Body of pancreas (tissue), 4 donors: ENCODE data around the gene PNKP. TPM values are rescaled to one million over a fixed set of nuclear protein-coding genes. Genes with fewer than 3 reads are reported as not detected.
"Not testable (repeated sequence)": the region's sequence is repeated elsewhere in the genome, so short reads cannot be mapped to it uniquely, and the experiment has no call there.

Source experiments
- ATAC-seq: fragments of 150-250 bp; one replicate; pipeline ENCODE4 v1.9.1; 2016
- DNase-seq, 4 donors: peaks; one replicate each; pipeline ENCODE4 v3.0.0-alpha.2; 2019
- H3K27ac ChIP-seq, 4 donors: fragments of 200-600 bp; sonication (generic); 1 replicate in 3 of 4; 2 replicates in 1 of 4; pipeline versions ENCODE4 v1.5.1 to v1.6.1; 2016 to 2019; ENCODE audit warnings: mild to moderate bottlenecking in 1 of 4, mixed read lengths in 1 of 4, moderate library complexity in 1 of 4
- H3K27me3 ChIP-seq, 2 donors: fragments of 200-600 bp; sonication (generic); one replicate each; pipeline ENCODE4 v1.6.0; 2016; ENCODE audit warnings: mild to moderate bottlenecking in 1 of 2
- H3K36me3 ChIP-seq, 2 donors: fragments of 200-600 bp; sonication (generic); replicated peaks in 1 of 2; 2 replicates each; pipeline ENCODE4 v1.5.1; 2016; ENCODE audit warnings: low read depth in 2 of 2; ENCODE audit not compliant: insufficient read depth in 1 of 2
- H3K4me1 ChIP-seq: fragments of 200-600 bp; sonication (generic); one replicate; pipeline ENCODE4 v1.6.0; 2016
- H3K4me3 ChIP-seq, 2 donors: fragments of 200-600 bp; sonication (generic); 1 replicate in 1 of 2; 2 replicates in 1 of 2; pipeline ENCODE4 v1.5.1; 2016 to 2019
- H3K9me3 ChIP-seq, 3 donors: fragments of 200-600 bp; sonication (generic); 1 replicate in 2 of 3; 2 replicates in 1 of 3; pipeline ENCODE4 v1.5.1; 2016
- POLR2A ChIP-seq, 3 donors: fragments of 450-650 bp; IDR thresholded peaks; one replicate each; pipeline ENCODE4 v1.6.1; 2016; ENCODE audit warnings: antibody characterized with exemption in 3 of 3, mild to moderate bottlenecking in 2 of 3
- WGBS, 2 donors: methylation state at CpG; one replicate each; pipeline ENCODE4 v1.1.5; 2017; 5-methylcytosine and 5-hydroxymethylcytosine counted together
- intact Hi-C: fragments of 100-400 bp; cut with DNase I; formaldehyde crosslinking; loops from one replicate; pipeline ENCODE4 v1.15.1; 2023
- total RNA-seq, 2 donors: library from RNA; depleted of rRNA; stranded (reverse); fragments of >200 nt; gene quantifications; one replicate each; pipeline ENCODE4 v1.1.0, GENCODE V29; 2016
- TF ChIP-seq, protein P1 (sequence below), 7 experiments: fragments of 450-650 bp in 4 of 7; fragments of 200-600 bp in 3 of 7; sonication (generic) in 3 of 7; IDR thresholded peaks; one replicate each; pipeline ENCODE4 v1.5.1; 2016 to 2019; ENCODE audit warnings: antibody characterized with exemption in 7 of 7

PNKP gene
- total RNA-seq, 2 donors from 2014 or later = 59.7 to 122 TPM

DNA sequence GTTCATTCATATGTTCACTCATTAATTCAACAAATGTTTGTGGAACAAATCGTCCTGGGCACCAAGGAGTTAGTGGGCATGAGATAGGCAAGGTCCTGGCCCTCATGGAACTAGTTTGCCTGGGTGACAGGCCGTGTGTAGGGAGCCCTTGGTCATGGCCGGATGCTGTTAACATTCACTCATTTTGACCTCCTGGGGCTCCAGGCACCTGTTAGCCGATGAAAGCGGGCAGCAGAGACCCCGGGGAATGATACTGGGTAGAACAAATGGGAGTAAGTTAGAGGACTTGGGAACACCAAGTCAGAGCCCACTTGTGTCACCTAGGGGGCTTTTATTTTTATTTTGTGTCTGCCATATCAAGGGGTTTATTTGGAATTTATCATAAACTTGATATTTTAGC is 42.7 kb downstream of the PNKP start:
- TF ChIP-seq, protein P1, sequence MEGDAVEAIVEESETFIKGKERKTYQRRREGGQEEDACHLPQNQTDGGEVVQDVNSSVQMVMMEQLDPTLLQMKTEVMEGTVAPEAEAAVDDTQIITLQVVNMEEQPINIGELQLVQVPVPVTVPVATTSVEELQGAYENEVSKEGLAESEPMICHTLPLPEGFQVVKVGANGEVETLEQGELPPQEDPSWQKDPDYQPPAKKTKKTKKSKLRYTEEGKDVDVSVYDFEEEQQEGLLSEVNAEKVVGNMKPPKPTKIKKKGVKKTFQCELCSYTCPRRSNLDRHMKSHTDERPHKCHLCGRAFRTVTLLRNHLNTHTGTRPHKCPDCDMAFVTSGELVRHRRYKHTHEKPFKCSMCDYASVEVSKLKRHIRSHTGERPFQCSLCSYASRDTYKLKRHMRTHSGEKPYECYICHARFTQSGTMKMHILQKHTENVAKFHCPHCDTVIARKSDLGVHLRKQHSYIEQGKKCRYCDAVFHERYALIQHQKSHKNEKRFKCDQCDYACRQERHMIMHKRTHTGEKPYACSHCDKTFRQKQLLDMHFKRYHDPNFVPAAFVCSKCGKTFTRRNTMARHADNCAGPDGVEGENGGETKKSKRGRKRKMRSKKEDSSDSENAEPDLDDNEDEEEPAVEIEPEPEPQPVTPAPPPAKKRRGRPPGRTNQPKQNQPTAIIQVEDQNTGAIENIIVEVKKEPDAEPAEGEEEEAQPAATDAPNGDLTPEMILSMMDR (IDR thresholded peaks at IDR 0.05) = no peak
- no peaks in the 10 kb centered on the region for H3K9me3 ChIP-seq
- H3K36me3 ChIP-seq = peaks cover 0 to 4% of the 10 kb centered on the region in 2 donors
- DNase-seq (no peak), ATAC-seq (no peak)
- H3K4me3 ChIP-seq = no peak overlapping the region
- no peaks in the 10 kb centered on the region for H3K27me3 ChIP-seq
- H3K27ac ChIP-seq = no peak overlapping the region
- intact Hi-C loops = no loop called here
- peaks cover 27% of the 10 kb centered on the region for H3K4me1 ChIP-seq
- 70 to 79% methylated on average over 6 of the region's 6 CpGs for WGBS, 2 donors

DNA sequence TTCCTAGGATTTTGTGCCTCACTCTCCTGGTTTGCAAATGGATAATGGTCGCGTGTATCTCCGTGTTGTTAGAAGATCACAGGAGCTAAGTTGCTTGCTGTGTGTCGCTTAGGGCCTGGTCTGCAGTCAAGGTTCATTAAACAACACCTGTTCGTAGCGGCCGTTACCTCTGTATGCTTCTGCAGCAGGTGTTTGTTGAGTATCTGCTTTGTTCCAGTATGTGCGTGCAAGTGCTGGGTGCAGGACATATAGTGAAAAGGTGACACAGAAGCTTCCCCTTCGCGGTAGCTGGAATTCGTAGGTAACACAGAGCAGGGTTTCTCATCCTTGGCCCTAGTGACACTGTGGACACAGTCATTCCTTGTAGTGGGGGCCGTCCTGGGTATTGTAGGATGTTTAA is 43.9 kb downstream of the PNKP start:
- intact Hi-C loops = no loop called here
- no peak overlapping the region for H3K27ac ChIP-seq
- no peak for DNase-seq

DNA sequence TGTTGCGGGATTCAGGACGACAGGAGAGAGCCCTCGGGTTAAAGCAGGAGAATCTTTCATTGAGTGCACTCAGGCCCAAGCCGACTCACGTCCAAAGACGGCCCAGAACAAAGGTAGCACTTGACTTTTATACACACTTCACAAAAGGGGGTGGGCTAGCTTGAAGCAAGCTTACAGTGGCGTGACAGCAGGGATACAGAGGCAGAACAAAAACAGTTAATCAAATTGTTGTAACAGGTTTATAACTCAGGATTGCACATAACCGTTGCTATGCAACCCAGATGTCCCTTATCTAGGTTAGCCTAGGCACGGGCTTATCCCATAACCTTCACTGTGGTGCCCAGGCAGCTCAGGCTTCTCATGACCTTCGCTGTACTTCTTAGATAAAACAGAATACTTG is 47.3 kb downstream of the PNKP start:
- peak; percentile 28 for ATAC-seq
- Histone ChIP-seq H3K27ac (peak overlapping the region in 3 of 4 donors; percentile 86 to 95 (median 92)), H3K36me3 (peaks cover 0 to 4% of the 10 kb centered on the region in 2 donors), H3K4me1 (peaks cover 36% of the 10 kb centered on the region), H3K9me3 (no peaks in the 10 kb centered on the region), H3K27me3 (no peaks in the 10 kb centered on the region), H3K4me3 (no peak overlapping the region)
- DNase-seq = peak; percentile 63 to 88 (median 74)
- 26 to 36% methylated on average over 7 to 10 of the region's 10 CpGs for WGBS, 2 donors
- peak in 2 of 3 donors; percentile 20 to 25 for TF ChIP-seq POLR2A (IDR thresholded peaks at IDR 0.05)
- TF ChIP-seq, protein P1 (IDR thresholded peaks at IDR 0.05) = no peak
- intact Hi-C loops = no loop called here

More for the DNA sequence above, 43.9 kb downstream of the PNKP start:
- Histone ChIP-seq H3K36me3 (peaks cover 0 to 4% of the 10 kb centered on the region in 2 donors), H3K4me3 (no peak overlapping the region), H3K27me3 (no peaks in the 10 kb centered on the region), H3K9me3 (no peaks in the 10 kb centered on the region), H3K4me1 (peaks cover 39% of the 10 kb centered on the region)
- ATAC-seq = no peak
- TF ChIP-seq, protein P1 (IDR thresholded peaks at IDR 0.05) = no peak
- TF ChIP-seq POLR2A (IDR thresholded peaks at IDR 0.05) = no peak
- 75 to 83% methylated on average over 12 of the region's 12 CpGs for WGBS, 2 donors

DNA sequence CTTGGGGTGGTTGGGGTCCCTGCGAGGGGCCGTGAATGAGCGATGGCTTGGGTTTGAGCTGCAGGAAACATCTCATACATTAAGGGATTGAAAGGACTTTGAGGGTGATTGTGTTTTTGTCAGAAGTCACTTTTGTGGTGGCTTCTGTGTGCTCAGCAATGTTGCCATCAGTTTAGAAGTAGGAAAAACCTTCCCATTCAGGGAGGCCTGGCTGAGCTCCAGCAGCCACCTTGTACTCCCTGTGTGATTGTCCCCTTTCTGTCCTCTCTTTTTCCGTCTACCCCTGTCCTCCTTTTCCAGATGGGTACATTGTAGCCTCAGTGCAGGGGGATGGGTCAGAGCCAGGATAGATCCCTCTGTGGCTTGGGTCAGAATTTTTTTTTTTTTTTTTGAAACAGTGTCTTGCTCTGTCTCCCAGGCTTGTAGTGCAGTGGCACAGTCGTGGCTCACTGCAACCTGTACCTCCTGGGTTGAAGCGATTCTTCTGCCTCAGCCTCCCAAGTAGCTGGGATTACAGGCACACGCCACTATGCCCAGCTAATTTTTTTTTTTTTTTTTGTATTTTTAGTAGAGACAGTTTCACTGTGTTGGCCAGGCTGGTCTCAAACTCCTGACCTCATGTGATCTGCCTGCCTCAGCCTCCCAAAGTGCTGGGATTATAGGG is 47.8 kb downstream of the PNKP start:
- peak in 3 of 4 donors; percentile 44 to 59 (median 45) for DNase-seq
- H3K36me3 ChIP-seq, H3K27me3 ChIP-seq, H3K4me3 ChIP-seq, ATAC-seq, intact Hi-C loops, H3K9me3 ChIP-seq: not testable (repeated sequence)
- WGBS, 2 donors = 38% methylated on average over 7 of the region's 7 CpGs
- H3K27ac ChIP-seq = peak overlapping the region in 3 of 4 donors; percentile 86 to 95 (median 92)
- H3K4me1 ChIP-seq = peaks cover 36% of the 10 kb centered on the region

DNA sequence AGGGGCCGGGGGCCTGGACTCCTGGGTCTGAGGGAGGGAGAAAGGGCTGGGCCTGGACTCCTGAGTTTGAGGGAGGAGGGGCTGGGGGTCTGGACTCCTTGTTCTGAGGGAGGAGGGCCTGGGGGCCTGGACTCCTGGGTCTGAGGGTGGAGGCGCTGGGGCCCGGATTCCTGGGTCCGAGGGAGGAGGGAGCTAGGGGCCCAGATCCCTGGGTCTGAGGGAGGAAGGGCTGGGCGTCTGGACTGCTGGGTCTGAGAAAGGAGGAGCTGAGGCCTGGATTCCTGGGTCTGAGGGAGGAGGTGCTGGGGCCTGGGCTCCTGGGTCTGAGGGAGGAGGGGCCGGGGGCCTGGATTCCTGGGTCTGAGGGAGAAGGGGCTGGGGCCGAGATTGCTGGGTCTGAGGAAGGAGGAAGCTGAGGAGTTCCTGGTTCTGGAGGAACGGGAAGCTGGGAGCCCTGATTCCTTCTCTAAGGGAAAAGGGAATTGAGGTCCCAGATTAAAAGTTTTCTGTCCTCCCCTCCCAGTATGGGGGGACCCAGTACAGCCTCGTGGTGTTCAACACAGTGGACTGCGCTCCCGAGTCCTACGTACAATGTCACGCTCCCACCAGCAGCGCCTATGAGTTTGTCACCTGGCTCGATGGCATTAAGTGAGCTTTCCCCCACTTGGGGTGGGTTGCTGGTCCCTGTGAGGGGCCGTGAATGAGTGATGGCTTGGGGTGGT is 48.6 kb downstream of the PNKP start:
- 10 to 17% methylated on average over 11 to 16 of the region's 16 CpGs for WGBS, 2 donors
- DNase-seq (no peak), ATAC-seq (no peak)
- no peaks in the 10 kb centered on the region for H3K9me3 ChIP-seq
- intact Hi-C loops = no loop called here
- peak overlapping the region in 3 of 4 donors; percentile 86 to 95 (median 92) for H3K27ac ChIP-seq
- no peak for TF ChIP-seq POLR2A (IDR thresholded peaks at IDR 0.05)
- TF ChIP-seq, protein P1 (IDR thresholded peaks at IDR 0.05) = no peak
- H3K4me3 ChIP-seq = peak overlapping the region; percentile 29 to 79
- peaks cover 36% of the 10 kb centered on the region for H3K4me1 ChIP-seq
- H3K27me3 ChIP-seq = no peaks in the 10 kb centered on the region
- H3K36me3 ChIP-seq = peaks cover 0 to 4% of the 10 kb centered on the region in 2 donors
